Tibial nerve (tissue), 3 donors: ENCODE measurements around the gene NIPAL3.
"Not testable (repeated sequence)": the region's sequence is repeated elsewhere in the genome, so short reads cannot be mapped to it uniquely, and the experiment has no call there.

Experiments
- CTCF ChIP-seq, 5 experiments: fragments of 200-600 bp in 3 of 5; fragments of 450-650 bp in 2 of 5; sonication (generic) in 3 of 5; IDR thresholded peaks; one replicate each; pipeline ENCODE4 v1.5.1; 2016 to 2019; ENCODE audit warnings: antibody characterized with exemption in 5 of 5, mild to moderate bottlenecking in 3 of 5, moderate library complexity in 2 of 5
- POLR2A ChIP-seq, 2 donors: fragments of 450-650 bp; IDR thresholded peaks; one replicate each; pipeline ENCODE4 v1.6.1; 2017; ENCODE audit warnings: antibody characterized with exemption in 2 of 2, mild to moderate bottlenecking in 2 of 2, moderate library complexity in 2 of 2

- TF ChIP-seq CTCF, POLR2A (IDR thresholded peaks at IDR 0.05): not testable (repeated sequence)
Observed at GRCh38 chr1:24520282-24520681, 104.7 kb downstream of the NIPAL3 start.
